Osteocyte (in vitro differentiated cells): Measurements from ENCODE around the gene TMEM120B. TPM values are rescaled to one million over a fixed set of nuclear protein-coding genes. Genes with fewer than 3 reads are reported as not detected.
A peak's percentile ranks its signal among the peaks of the same experiment; 100 is the strongest.

Experiments
- DNase-seq: peaks from one replicate; pipeline ENCODE4 v3.0.0; 2021; ENCODE audit warnings: mixed read lengths; ENCODE audit not compliant: unreplicated experiment; ENCODE audit errors: extremely low spot score
- H3K27ac Mint-ChIP-seq: one replicate; pipeline ENCODE4 v1.8.0; 2021; ENCODE audit warnings: mild to moderate bottlenecking, mixed read lengths; ENCODE audit not compliant: unreplicated experiment
- H3K27me3 Mint-ChIP-seq: one replicate; pipeline ENCODE4 v1.8.0; 2021; ENCODE audit warnings: mixed read lengths; ENCODE audit not compliant: unreplicated experiment
- H3K36me3 Mint-ChIP-seq: one replicate; pipeline ENCODE4 v1.8.0; 2021; ENCODE audit warnings: mixed read lengths; ENCODE audit not compliant: unreplicated experiment
- H3K4me1 Mint-ChIP-seq: one replicate; pipeline ENCODE4 v1.8.0; 2021; ENCODE audit warnings: mixed read lengths; ENCODE audit not compliant: unreplicated experiment
- H3K4me3 Mint-ChIP-seq: one replicate; pipeline ENCODE4 v1.8.0; 2021; ENCODE audit warnings: mild to moderate bottlenecking, moderate library complexity, mixed read lengths; ENCODE audit not compliant: unreplicated experiment
- H3K9me3 Mint-ChIP-seq: one replicate; pipeline ENCODE4 v1.8.0; 2021; ENCODE audit warnings: mixed read lengths; ENCODE audit not compliant: unreplicated experiment
- total RNA-seq: library from RNA; stranded (reverse); gene quantifications from 2 replicates; pipeline ENCODE4 v1.2.1, GENCODE V29; 2021
- TF ChIP-seq, protein P1 (sequence below): fragments of 200-600 bp; sonication (generic); IDR thresholded peaks from 2 replicates; pipeline ENCODE4 v1.5.0; 2021; ENCODE audit warnings: antibody characterized with exemption, mild to moderate bottlenecking, moderate library complexity

TMEM120B gene
- total RNA-seq, 1 donor from 2014 or later, result 13.2 TPM

- H3K9me3 Mint-ChIP-seq, result no peaks in the 10 kb centered on the region
- no peaks in the 10 kb centered on the region for H3K27me3 Mint-ChIP-seq
- H3K36me3 Mint-ChIP-seq, result no peaks in the 10 kb centered on the region
- DNase-seq, result no peak
- no peak overlapping the region for H3K4me3 Mint-ChIP-seq
- H3K27ac Mint-ChIP-seq, result no peak overlapping the region
- TF ChIP-seq, protein P1, sequence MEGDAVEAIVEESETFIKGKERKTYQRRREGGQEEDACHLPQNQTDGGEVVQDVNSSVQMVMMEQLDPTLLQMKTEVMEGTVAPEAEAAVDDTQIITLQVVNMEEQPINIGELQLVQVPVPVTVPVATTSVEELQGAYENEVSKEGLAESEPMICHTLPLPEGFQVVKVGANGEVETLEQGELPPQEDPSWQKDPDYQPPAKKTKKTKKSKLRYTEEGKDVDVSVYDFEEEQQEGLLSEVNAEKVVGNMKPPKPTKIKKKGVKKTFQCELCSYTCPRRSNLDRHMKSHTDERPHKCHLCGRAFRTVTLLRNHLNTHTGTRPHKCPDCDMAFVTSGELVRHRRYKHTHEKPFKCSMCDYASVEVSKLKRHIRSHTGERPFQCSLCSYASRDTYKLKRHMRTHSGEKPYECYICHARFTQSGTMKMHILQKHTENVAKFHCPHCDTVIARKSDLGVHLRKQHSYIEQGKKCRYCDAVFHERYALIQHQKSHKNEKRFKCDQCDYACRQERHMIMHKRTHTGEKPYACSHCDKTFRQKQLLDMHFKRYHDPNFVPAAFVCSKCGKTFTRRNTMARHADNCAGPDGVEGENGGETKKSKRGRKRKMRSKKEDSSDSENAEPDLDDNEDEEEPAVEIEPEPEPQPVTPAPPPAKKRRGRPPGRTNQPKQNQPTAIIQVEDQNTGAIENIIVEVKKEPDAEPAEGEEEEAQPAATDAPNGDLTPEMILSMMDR, result no peak
- peaks cover 35% of the 10 kb centered on the region for H3K4me1 Mint-ChIP-seq
These were observed 52.3 kb downstream of the TMEM120B start for GRCh38 chr12:121764808-121765207.

DNA sequence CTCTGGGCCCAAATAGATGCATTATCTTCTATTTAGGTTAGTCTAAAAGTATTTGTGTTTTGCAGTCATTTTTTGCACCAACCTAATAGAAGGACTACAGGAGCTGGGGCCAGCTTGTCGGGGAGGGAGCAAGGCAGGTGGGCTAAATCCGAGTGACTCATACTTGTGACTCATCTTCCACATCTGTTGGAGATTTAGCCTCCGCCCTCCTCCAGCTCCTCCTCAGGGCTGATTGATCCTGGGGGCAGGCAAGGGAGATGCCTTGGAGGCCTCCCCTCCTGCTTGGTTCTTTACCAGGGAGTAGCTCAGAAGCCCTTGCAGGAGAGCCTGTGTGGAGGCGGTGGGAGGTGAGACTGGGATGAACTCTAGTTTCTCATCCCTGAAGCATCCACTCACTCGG lies 53.0 kb downstream of the TMEM120B start:
- no peaks in the 10 kb centered on the region for H3K36me3 Mint-ChIP-seq
- H3K27ac Mint-ChIP-seq, result no peak overlapping the region
- TF ChIP-seq, protein P1, result no peak
- H3K9me3 Mint-ChIP-seq, result no peaks in the 10 kb centered on the region
- no peak for DNase-seq
- no peaks in the 10 kb centered on the region for H3K27me3 Mint-ChIP-seq
- H3K4me1 Mint-ChIP-seq, result peaks cover 35% of the 10 kb centered on the region
- no peak overlapping the region for H3K4me3 Mint-ChIP-seq

DNA sequence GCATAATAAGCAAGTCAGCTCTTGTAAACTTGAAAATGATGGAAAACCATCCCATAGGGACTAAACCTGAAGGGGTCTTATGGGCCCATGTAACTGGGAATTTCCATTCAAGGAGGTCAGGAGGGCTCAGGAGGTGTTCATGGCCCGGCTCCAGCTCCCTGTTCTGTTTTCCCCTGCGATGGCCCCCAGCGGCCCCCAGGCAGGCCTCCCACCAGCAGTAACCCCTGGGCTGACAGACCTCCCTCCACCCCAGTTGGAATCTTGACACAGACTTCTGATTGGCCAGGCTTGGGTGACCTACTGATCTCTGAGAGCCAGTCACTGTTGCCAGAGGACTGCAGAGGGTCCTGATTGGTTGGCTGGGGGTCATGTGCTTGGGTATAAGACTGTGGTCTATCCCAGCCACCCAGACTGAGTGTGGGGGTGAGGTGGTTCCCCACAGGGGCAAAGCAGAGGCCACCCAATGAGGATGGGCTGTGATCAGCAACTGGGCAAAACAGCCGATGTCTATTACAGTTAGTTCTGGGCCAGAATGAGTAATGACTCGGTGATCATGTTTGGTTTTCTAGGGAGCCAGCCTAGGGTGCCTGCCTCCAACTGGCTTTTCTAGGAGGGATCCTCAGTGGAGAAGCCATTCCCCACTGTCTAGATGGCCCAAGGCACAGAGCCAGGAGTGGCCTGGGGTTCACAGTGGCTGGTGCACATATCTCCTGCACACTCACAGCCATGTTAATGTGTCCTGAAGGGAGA lies 53.9 kb downstream of the TMEM120B start:
- H3K27me3 Mint-ChIP-seq, result no peaks in the 10 kb centered on the region
- peaks cover 35% of the 10 kb centered on the region for H3K4me1 Mint-ChIP-seq
- TF ChIP-seq, protein P1, result no peak
- no peaks in the 10 kb centered on the region for H3K9me3 Mint-ChIP-seq
- H3K36me3 Mint-ChIP-seq, result no peaks in the 10 kb centered on the region
- no peak overlapping the region for H3K27ac Mint-ChIP-seq
- no peak overlapping the region for H3K4me3 Mint-ChIP-seq
- no peak for DNase-seq

DNA sequence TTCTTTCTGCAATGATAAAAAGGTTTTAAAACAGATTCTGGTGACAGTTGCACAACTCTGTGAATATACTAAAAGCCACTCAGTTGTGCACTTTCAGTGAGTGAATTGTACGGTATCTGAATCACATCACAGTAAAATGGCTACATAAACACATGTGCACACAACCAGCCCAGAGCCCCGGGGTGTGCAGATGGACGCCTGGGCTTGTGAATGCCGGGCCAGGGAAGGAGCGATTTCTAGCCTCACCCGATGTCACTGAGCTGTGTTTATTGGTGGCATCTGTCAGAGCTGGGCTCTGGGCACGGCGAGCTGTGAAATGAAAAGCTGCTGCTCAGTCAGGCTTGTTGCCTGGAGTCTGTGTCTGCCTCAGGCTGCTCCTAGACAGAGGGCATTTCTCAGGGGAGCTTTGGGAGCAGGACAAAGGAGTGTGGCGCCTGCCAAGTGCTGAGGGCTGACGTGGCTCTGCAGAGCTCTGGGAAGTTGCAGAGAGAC lies 55.0 kb downstream of the TMEM120B start:
- Mint-ChIP-seq H3K9me3 (no peaks in the 10 kb centered on the region), H3K27me3 (no peaks in the 10 kb centered on the region), H3K27ac (peak overlapping the region; percentile 66), H3K4me3 (no peak overlapping the region), H3K36me3 (no peaks in the 10 kb centered on the region), H3K4me1 (peaks cover 25% of the 10 kb centered on the region)
- TF ChIP-seq, protein P1, result no peak
- DNase-seq, result no peak

DNA sequence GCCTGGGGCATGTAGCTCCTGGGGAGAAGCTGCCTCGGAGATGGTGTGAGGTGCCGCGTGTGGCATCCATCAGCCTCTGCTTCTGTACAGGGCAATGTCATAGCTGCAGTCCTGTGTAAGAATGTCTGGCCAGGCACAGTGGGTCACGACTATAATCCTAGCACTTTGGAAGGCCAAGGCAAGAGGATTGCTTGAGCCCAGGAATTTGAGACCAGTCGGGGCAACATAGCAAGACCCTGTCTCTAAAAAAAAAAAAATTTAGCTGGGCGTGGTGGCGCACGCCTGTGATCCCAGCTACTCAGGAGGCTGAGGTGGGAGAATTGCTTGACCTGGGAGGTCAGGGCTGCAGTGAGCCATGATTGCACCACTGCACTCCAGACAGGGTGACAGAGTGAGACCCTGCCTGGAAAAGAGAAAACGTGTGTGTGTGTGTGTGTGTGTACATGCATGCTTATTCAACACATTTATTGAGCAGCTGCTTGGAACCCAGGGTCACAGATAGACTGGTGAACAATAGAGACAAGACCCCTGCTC lies 56.8 kb downstream of the TMEM120B start:
- DNase-seq, result no peak

More for the DNA sequence above, 56.8 kb downstream of the TMEM120B start:
- Mint-ChIP-seq H3K4me3 (no peak overlapping the region), H3K27ac (no peak overlapping the region), H3K36me3 (no peaks in the 10 kb centered on the region), H3K27me3 (no peaks in the 10 kb centered on the region), H3K4me1 (peaks cover 32% of the 10 kb centered on the region), H3K9me3 (no peaks in the 10 kb centered on the region)
- TF ChIP-seq, protein P1, result no peak
